RPMI7951 (cell line): ENCODE measurements around the gene DDI1. TPM values are rescaled to one million over a fixed set of nuclear protein-coding genes. Genes with fewer than 3 reads are reported as not detected.
"Not testable (repeated sequence)": the region's sequence is repeated elsewhere in the genome, so short reads cannot be mapped to it uniquely, and the experiment has no call there.

ENCODE experiments used
- DNase-seq: peaks from one replicate; pipeline ENCODE4 v3.0.0-alpha.2; 2012; ENCODE audit warnings: low read depth
- total RNA-seq: library from RNA; depleted of rRNA; stranded (reverse); fragments of >200 nt; shearing (Covaris generic); gene quantifications from 2 replicates; pipeline ENCODE4 v1.2.3, GENCODE V29; 2014

DDI1 gene
- total RNA-seq, 1 experiment from 2014 or later: not detected

DNA sequence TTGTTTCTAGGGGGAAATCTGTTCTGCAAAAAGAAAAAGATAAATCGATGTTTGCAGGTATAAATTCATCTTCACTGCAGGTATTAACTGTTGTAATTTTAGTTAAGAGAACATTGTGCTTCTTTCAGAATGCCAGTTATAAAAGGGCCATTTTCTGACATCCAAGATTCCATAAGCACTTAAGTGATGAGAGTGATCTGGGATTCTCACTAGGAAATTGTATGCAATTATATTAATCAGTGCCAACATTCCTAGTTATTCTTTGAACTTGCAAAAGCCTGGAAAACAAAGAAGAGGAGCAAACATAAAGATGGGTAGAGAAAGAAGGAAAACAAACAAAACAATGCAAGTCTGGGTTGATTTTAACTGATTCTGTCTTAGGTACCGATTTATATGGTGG, 5.4 kb downstream of the DDI1 start:
- DNase-seq: no peak

DNA sequence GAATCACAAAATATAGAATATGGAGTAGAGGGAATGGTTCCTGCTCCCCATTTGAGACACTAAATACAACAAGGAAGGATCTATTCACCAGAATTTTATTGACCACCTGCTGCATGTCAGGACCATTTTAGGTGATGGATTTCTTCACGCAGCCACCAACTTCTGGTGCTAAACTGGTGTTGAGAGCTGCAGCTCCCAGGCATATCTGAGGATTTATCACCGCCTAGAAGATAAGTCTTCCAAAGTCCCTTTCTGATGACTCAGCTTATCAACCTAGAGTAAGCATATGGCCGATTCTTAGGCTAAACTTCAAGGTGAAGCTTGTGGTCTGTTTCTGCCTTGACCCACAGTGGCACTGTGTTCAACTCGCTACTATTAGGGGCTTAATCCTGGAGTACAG, 6.7 kb downstream of the DDI1 start:
- no peak for DNase-seq

DNA sequence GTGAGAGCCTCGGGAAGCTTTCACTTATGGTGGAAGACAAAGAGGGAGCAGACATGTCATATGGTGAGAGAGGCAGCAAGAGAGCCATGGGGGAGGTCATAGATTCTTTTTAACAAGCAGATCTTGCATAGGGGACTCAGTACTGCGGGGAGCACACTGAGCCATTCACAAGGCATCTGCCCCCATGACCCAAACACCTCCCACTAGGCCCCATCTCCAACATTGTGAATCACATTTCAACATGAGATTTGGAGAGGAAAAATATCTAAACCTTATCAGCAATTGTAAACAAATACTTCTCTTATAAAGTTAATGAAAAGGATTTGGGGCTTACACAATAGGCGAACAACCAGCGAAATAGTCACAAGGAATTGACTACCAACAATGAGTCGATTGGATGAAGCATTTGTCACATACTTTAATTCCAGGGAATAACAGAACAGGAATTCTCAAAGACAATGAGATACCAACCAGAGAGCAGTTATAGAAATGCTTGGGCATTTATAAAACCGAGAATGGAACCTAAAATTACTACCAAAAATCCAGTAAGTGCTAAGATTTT, 7.3 kb downstream of the DDI1 start:
- DNase-seq: no peak

DNA sequence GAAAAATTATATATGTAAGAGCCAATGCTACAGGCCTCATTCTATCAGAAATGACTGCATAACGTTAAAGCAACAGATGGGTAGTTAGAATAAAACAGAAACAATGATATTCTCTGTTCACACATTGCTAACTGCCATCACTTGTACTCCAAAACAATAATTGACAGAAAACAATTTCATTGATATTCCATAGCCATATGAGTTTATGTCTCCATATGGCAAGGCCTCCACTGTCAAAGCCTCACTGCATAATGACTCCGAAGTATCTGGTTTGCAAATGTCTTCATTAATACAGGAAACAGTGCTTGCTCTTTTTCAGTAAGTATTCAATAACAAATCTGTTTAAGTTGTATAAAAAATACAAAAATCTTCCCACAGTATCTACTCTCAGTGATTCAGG, 9.9 kb downstream of the DDI1 start:
- DNase-seq: no peak

DNA sequence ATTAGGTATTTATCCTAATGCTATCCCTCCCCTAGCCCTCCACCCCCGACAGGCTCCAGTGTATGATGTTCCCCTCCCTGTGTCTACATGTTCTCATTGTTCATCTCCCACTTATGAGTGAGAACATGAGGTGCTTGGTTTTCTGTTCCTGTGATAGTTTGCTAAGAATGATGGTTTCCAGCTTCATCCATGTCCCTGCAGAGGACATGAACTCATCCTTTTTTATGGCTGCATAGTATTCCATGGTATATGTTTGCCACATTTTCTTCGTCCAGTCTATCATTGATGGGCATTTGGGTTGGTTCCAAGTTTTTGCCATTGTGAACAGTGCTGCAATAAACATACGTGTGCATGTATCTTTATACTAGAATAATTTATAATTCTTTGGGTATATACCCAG, 10.4 kb downstream of the DDI1 start:
- DNase-seq: not testable (repeated sequence)

DNA sequence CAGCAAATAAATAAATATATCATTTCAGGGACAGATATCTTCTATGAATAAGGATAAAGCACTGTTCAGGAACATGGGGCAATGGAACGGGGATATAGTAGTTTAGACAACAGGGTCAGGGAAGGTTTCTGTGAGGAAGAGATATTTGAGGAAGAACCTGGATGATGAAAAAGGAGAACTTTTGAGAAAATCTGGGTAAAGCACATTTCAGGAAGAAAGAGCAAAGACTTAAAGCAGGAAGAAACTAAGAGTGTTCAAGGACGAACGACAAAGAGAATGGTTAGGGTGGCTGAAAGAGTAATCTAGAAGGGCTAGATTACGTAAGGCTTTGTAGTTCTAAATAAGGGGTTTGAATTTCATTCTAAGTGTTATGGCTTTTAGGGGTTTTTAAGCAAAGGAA, 12.7 kb downstream of the DDI1 start:
- DNase-seq: no peak

DNA sequence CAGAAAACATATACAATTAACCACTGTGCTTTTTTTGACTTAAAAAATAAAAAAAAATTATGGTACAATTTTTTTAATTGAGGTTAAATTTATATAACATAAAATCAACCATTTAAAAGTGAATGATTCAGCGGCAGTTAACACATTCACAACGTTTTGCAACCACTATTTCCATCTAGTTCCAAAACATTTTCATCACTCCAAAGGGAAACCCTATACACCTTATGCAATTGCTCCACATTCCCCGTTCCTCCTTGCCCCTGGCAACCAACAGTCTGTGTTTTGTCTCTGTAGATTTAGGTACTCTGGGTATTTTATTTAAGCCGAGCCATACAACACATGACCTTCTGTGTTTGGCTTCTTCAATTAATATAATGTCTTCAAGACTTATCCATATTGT, 15.3 kb downstream of the DDI1 start:
- DNase-seq: no peak

DNA sequence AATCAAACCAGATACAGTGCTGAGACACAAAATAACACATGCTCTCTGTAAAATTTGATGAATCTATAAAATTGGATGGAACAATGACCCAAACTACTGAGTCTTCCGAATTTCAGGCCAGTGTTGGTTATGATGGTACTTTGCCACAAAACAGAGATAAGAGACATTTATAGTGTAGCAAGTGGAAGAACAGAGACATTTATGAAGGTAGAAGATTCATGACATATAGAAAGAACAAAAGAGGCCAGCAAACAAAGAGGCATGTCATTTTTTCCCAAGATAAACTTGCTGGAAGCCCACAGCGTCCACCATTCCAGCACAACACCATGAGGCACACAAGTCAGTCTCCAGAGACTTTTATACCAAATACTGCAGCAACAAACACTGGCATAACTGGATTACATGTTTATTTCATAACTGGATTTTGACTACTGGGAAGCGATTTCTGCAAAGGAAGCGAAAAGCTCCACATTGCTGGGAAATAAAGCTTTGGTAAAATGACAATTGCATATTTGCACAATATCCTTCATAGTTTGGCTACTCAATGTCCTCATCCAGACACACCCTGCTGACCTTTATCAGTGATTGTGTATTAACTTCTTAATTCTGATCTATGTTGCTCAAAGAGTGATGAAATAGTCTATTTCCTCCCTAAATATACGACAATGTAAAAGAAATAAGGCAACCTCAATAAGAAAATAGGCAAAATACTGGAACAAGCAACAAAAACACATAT, 17.5 kb downstream of the DDI1 start:
- DNase-seq: no peak

DNA sequence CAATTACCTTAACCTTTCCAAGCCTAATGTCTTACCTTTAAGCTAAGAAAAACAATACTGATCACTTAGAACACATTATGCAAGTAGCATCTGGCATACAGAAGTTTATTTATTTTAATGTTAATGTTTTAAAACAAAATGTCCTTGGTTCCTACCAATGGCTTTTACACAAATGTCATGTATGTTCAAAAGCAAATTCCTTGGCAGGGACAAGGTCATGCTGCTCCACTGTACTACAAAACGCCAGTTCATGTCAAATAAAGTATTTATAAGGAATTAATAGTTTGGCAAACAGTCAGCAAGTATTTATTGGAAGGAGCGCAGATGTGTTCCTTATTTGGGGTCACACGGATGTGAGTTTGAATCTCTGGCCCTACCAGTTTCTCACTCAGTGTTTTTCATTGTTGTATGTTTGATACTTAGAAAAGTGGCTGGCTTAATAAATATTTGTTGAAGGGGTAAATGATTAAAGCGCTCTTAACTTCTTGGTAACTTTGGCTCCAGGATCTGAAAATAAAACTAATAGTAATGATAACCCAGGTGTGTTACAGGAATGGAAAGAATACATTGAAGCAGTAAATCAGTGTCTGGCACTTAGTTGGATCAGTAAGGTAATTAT, 18.6 kb downstream of the DDI1 start:
- no peak for DNase-seq

DNA sequence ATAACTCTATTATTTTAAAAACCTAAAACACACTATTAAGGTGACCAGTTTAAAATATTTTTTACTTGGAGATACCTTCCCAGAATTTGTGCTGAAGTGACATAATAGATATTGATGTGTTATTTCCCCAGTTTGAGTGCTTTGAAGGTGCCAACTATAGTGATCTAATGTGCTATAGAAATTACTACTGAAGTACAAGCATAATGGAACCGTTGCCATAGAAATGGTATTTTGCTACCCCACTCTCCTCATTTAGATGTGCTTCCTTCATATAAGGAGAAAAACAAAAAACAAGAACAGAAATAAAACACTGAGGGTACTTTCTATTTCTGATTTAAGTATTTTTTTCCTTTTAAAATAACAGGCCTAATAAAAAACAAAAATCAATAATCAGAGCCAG, 19.2 kb downstream of the DDI1 start:
- no peak for DNase-seq

DNA sequence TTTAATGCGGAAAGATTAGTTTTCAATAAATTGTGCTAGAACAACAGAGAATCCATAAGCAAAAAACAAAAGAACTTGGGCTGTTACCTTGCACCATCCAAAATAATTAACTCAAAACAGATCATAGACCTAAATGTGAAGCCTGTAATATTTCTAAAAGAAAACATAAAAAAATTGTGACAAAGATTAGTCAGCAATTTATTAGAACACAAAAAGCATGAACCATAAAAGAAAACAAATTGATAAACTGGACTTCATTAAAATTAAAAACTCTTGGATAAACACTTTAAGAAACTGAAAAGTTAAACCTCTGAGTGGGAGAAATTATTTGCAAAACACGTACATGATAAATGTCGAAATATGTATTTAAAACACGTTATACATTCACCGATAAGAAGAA, 21.5 kb downstream of the DDI1 start:
- no peak for DNase-seq

DNA sequence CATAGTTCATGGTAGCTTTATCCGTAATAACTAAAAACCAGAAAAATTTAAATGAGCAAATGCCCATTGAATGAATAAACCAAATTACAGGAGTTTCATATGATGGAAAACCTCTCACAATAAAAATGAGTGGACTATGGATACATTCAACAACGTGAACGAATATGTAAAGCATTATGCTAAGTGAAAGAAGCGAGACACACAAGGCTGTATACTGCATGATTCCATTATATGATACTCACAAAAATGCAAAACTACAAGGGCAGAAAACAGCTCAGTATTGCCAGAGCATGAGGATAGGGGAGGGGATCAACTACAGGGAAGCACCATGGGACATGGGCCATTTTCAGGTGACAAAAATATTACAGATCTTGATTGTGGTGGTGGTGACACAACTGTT, 22.2 kb downstream of the DDI1 start:
- DNase-seq: no peak

DNA sequence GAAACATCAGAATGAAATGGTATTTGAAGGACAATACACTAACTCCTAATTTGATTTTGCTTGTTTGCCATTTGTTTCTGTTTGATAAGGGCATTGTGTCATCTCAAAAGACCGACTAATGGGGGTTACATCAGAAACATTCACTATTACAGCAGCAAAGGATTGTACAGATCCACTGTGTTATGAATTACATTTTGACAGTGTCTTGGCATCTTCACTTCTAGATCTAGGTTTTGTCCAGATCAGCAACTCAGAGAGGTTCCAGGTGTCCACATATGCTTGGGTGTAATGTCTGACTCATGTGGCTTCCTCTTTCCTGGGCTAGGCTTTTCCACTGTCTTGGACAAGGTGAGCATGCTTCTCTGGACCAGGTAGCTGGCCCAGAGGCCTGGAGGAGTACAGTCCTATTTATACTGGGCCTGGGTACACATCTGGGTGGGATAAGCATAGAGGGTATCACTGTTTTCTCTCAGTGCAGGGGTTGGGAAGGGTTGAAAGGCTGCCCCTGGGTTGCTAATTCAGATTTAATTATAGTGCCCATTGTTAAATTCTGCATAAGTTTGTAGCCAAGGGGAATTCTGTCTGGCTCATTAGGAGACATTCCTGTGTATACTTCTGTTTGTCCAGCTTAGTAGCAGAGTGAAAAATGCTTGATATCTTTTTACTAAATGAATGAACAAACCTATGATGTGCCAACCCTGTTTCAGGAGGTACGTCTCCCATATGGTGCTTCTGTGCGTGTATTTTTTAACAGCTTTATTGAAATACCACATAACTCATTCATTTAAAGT, 23.8 kb downstream of the DDI1 start:
- DNase-seq: no peak

DNA sequence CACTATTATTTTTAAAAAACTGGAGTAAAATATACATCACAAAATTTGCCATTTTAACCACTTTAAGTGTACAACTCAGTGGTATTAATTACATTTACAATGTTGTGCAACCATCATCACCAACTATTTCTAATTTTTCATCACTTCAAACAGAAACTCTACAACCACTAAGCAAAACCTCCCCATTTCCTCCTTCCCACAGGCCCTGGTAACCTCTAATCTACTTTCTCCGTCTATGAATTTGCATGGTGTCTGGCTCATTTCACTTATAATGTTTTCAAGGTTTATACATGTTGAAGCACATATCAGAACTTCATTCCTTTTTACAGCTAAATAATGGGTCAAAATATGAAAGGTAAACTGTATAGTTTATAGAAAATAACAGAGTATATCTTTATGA, 24.4 kb downstream of the DDI1 start:
- no peak for DNase-seq

DNA sequence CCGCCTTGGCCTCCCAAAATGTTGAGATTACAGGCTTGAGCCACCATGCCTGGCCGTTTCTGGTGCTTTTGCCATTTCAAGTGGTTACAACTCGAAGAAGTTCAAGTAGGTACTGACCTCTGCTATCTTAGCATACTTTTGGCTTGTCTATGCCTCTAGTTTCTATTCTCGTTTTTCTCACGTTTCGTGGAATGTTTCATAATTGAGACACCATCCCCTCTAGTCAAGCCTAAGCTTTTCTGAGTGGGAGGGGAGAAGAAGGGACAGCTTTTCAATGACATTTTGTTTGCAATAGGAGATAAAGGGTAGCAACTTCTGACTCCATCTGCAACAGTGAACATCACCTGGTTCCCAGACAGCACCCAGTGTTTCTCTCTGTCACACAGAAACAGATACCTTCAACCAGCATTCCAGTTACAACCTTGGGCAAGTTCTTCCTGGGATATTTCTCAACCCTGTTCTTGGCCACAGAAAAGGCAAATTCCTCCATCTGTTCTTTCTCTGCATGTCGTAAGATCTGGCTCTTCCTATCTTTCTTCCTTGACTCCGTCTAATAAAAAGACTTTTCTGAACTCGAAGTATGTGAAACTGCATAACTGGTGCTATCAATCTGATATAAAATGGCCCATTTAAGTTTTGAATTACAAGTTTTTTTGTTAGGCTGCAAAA, 25.5 kb downstream of the DDI1 start:
- DNase-seq: no peak

DNA sequence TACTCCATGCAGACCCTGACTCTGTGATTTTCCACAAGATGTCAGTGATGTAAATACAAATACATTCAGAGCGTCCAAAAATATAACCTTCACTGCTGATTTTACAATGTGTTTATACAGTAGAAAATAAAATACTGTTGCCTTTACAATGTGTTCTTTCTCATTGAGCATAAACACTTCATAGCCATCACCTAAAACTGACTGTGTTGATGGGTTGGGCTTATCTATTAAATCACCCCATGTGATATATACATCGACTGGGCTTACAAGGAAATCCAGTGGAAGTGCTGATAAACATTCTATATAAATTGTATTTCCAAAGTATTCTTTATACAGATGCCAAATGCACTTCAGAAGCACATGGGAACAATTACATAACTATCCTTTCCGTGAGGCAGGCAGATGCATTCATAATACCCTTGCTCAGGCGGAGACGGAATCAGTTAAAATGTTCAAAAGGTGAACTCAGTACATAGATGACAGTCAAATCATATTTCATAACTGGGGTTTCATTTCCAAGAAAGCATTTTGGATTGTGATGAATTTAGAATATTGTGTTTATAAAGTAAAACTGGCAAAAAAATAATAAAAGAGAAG, 27.7 kb downstream of the DDI1 start:
- DNase-seq: no peak

DNA sequence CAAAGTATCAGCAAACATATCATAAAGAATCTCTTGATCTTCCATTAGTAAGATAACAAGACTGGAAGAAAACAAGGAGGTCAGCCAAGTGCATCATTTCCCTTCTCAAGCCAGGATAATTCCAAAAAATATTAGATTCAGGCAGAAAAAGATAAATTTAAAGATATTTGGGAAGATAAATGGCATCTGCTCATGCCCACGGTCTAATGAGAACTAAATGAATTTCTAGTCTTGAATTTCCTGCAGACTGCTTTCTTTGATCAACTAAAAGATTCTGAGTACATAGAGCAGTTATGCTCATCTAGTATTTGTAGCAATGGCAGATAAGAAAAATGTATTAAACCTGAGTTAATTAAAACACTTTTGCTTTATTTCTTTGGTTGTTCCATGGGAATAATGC, 31.1 kb downstream of the DDI1 start:
- DNase-seq: no peak

DNA sequence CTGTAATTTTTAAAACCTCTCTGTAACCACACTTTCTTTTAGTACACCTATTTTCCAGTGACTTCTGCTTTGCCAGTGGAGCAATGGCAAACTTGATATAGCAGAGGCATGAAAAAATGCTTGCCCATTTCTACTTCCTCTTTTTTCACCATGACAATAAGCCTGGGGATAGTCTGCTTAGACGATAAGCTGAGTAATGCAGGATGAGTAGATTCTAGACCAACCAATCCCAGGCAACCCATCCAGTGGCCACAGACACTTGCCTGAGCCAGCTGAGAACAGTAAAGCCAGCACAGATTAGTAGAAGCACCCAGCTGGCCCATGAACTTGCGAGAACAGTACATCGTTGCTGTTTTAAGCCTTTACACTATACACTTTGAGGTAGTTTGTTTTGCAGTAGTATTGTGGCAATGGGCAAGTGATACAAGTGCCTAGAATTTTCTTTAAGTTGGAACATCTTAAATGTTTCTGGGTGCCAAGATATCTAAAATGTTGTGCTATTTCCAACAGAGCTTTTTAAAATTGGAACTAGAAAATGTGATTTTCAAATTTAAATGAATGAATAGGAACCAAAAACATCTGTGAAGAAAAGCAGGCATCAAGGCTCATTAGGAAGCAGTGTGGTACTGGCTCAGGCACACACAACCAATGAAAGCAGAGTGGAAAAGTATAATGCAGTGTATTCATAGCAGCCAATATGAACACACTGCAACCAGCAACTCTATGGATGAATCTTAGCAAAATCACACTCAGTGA, 37.7 kb downstream of the DDI1 start:
- no peak for DNase-seq

DNA sequence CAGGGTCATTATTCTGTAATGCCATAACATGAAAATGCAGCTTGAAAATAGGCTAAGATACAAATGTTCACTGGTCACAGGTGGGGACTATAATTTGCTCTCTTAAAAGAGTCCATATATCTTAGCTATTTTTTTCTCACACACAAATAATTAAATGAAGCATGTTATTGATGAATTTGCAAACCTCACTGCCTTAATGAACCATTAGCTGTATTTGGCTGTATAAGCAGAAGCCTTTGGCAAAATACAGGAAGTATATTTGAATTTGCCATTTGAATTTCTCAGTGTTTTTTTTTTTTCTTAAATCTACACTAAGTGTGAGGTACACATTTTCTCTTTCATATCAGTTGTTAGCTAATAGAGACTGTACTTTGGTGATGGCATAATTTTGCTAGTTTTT, 38.7 kb downstream of the DDI1 start:
- no peak for DNase-seq

DNA sequence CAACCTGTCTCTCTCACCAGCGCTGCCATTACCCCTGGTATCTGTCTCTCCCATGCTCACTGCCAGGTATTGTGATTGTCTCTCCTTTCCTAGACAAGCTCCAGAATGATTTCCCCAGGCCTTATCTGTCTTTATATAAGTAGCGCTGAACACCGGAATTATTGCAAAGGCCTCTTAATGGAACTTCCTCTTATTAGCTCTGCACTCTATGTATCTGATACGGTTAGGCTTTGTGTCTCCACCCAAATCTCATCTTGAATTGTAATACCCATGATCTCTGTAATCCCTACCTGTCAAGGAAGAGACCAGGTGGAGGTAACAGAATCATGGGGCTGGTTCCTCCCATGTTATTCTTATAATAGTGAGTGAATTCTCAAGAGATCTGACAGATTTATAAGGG, 39.3 kb downstream of the DDI1 start:
- no peak for DNase-seq

DNA sequence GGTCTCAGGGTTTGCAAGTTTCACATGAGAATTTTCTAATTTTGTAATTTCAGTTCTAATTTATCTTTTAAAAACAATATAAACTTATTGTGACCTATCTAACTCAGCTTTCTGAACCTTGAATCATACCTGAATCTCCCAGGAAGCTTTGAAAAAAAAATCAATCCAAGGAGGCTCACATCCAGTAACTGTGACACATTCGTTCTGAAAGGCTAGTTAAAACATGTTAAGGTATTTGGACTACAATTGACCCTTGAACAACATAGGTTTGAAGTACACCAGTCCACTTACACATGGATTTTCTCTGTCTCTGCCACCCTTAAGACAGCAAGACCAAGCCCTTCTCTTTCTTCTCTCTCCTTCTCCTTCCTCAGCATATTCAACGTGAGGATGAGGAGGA, 40.0 kb downstream of the DDI1 start:
- no peak for DNase-seq
